RWPE1 (cell line): ENCODE results near the gene LINC00305.

ENCODE experiments used
- CTCF ChIA-PET: fragments of 350-600 bp; sonication (Branson Sonifier 250); formaldehyde crosslinking; extraction: SDS; loops from one replicate; lab custom pipeline; 2021; lab: Yijun Ruan, JAX
- POLR2A ChIA-PET: fragments of 400-600 bp; formaldehyde crosslinking; extraction: SDS; loops from one replicate; lab custom pipeline; 2020; ENCODE audit warnings: antibody characterized with exemption; ENCODE audit not compliant: low non-redundant PET; lab: Yijun Ruan, JAX
- DNase-seq: peaks from one replicate; pipeline ENCODE4 v3.0.0; 2012; ENCODE audit warnings: low spot score
- H3K27ac ChIP-seq: fragments of 450-650 bp; 2 replicates; pipeline ENCODE4 v1.5.1; 2017
- TF ChIP-seq, protein P1 (sequence below): fragments of 450-650 bp; conservative IDR thresholded peaks from 2 replicates; pipeline ENCODE4 v1.5.1; 2017; ENCODE audit warnings: low read depth, mild to moderate bottlenecking

The LINC00305 gene

DNA sequence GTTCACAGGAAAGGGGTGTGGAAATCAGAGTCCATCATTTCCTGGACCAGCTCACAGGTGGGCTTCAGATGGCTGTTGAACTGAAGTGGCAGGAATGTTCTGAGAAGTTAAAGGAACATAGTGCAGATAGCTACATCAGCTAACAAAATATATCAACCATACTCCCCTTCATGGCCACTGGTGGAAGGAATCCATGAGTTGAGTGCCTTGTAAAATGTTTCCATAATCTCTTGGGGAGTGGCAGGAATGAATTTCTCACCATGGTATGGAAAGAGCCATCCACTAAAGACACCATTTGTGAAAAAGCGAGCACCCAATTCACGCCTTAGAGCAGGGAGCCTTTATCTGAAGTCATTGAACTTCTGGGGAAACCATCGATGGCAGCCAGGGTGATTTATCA, at the start of gene LINC00305:
Gene LINC00305 (minus strand): TSS at position 101 of the 400 bp plus-strand sequence.
- DNase-seq, result no peak
- ChIA-PET CTCF (interaction anchor here (0.8 kb wide), 1 partner anchor 329 kb away, joined by 3 read pairs; no protein-coding TSS in a partner anchor), POLR2A (no interaction called here)
- H3K27ac ChIP-seq, result no peak within 1 kb of the TSS
- TF ChIP-seq, protein P1, sequence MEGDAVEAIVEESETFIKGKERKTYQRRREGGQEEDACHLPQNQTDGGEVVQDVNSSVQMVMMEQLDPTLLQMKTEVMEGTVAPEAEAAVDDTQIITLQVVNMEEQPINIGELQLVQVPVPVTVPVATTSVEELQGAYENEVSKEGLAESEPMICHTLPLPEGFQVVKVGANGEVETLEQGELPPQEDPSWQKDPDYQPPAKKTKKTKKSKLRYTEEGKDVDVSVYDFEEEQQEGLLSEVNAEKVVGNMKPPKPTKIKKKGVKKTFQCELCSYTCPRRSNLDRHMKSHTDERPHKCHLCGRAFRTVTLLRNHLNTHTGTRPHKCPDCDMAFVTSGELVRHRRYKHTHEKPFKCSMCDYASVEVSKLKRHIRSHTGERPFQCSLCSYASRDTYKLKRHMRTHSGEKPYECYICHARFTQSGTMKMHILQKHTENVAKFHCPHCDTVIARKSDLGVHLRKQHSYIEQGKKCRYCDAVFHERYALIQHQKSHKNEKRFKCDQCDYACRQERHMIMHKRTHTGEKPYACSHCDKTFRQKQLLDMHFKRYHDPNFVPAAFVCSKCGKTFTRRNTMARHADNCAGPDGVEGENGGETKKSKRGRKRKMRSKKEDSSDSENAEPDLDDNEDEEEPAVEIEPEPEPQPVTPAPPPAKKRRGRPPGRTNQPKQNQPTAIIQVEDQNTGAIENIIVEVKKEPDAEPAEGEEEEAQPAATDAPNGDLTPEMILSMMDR, result no peak

GRCh38 chr18:64191069-64191468, 42.2 kb upstream of the LINC00305 start:
- DNase-seq, result no peak
- CTCF ChIA-PET, result interaction anchor here (0.6 kb wide), 1 partner anchor 11 kb away, joined by 4 read pairs; no protein-coding TSS in a partner anchor
- TF ChIP-seq, protein P1, result no peak
- no peak overlapping the region for H3K27ac ChIP-seq
- POLR2A ChIA-PET, result no interaction called here

- DNase-seq, result no peak
- no peak overlapping the region for H3K27ac ChIP-seq
- ChIA-PET CTCF (no interaction called here), POLR2A (no interaction called here)
- TF ChIP-seq, protein P1, result no peak
These were observed 37.1 kb upstream of the LINC00305 start for GRCh38 chr18:64185987-64186386.

- ChIA-PET POLR2A (no interaction called here), CTCF (no interaction called here)
- TF ChIP-seq, protein P1, result no peak
- H3K27ac ChIP-seq, result no peak overlapping the region
- no peak for DNase-seq
These were observed 34.8 kb upstream of the LINC00305 start for GRCh38 chr18:64183665-64184064.

- no peak overlapping the region for H3K27ac ChIP-seq
- CTCF ChIA-PET, result no interaction called here
- POLR2A ChIA-PET, result no interaction called here
- TF ChIP-seq, protein P1, result no peak
- no peak for DNase-seq
These were observed 31.7 kb upstream of the LINC00305 start for GRCh38 chr18:64180617-64181016.

DNA sequence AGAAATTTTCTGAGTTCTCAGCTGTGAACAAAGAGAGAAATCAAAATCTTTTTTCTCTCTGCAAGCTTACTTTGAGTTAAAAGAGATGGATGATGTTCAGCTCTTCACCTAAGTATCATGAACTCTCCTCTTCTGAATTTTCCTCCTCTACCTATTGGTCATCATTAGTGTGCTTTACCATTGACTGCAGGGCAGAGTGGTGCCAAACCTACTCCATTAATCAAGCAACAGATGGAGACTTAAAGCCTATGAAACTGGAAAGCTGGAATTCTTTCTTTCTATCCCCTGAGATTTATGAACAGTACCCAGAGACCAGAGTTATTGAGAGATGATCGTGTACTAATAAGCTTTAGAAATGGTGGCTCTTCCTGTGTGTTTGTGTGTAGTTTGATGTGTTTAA, 31.3 kb upstream of the LINC00305 start:
- ChIA-PET CTCF (no interaction called here), POLR2A (no interaction called here)
- DNase-seq, result no peak
- no peak overlapping the region for H3K27ac ChIP-seq
- TF ChIP-seq, protein P1, result no peak
